Thymus (tissue), 11 donors: Measurements from ENCODE around the gene FAM151A. TPM values are rescaled to one million over a fixed set of nuclear protein-coding genes. Genes with fewer than 3 reads are reported as not detected.

Source experiments
- DNase-seq, 9 donors: peaks; one replicate each; pipeline ENCODE4 v3.0.0-alpha.2; 2013; ENCODE audit warnings: low spot score in 9 of 9, low read depth in 6 of 9, missing footprints in 1 of 9
- H3K27ac ChIP-seq, 2 donors: one replicate each; pipeline ENCODE4 v1.5.1; 2013; ENCODE audit warnings: control low read depth in 1 of 2, low read depth in 1 of 2, low read length in 1 of 2, mild to moderate bottlenecking in 1 of 2, moderate library complexity in 1 of 2
- H3K27me3 ChIP-seq, 2 donors: one replicate each; pipeline ENCODE4 v1.5.1; 2013; ENCODE audit warnings: low read length in 1 of 2; ENCODE audit not compliant: control insufficient read depth in 2 of 2, insufficient read depth in 1 of 2
- H3K36me3 ChIP-seq, 2 donors: one replicate each; pipeline ENCODE4 v1.5.1; 2013; ENCODE audit warnings: low read length in 1 of 2, mild to moderate bottlenecking in 1 of 2, moderate library complexity in 1 of 2; ENCODE audit not compliant: control insufficient read depth in 2 of 2, insufficient read depth in 2 of 2
- H3K4me1 ChIP-seq, 2 donors: one replicate each; pipeline ENCODE4 v1.5.1; 2013; ENCODE audit warnings: low read length in 2 of 2; ENCODE audit not compliant: control insufficient read depth in 2 of 2, insufficient read depth in 2 of 2
- H3K4me3 ChIP-seq, 2 donors: one replicate each; pipeline ENCODE4 v1.5.1; 2013; ENCODE audit warnings: low read length in 2 of 2, control low read depth in 1 of 2, mild to moderate bottlenecking in 1 of 2
- H3K9me3 ChIP-seq, 2 donors: one replicate each; pipeline ENCODE4 v1.5.1; 2013; ENCODE audit warnings: low read length in 1 of 2, mild to moderate bottlenecking in 1 of 2; ENCODE audit not compliant: control insufficient read depth in 2 of 2, insufficient read depth in 1 of 2
- WGBS: extraction: QIAGEN DNeasy Blood & Tissue Kit; methylation state at CpG from one replicate; pipeline ENCODE4 v1.1.7; 2013; 5-methylcytosine and 5-hydroxymethylcytosine counted together
- polyA plus RNA-seq: library from polyadenylated mRNA; stranded (reverse); fragments of 200-250 nt; gene quantifications from one replicate; pipeline ENCODE4 v1.2.3, GENCODE V29; 2013
- total RNA-seq: library from RNA; stranded (reverse); fragments of 120-200 nt; gene quantifications from one replicate; pipeline ENCODE4 v1.2.4, GENCODE V29; 2013
- donor health status: healthy.

Gene FAM151A
- total and polyA plus RNA-seq, 2 donors: 0.47 to 1.6 TPM

DNA sequence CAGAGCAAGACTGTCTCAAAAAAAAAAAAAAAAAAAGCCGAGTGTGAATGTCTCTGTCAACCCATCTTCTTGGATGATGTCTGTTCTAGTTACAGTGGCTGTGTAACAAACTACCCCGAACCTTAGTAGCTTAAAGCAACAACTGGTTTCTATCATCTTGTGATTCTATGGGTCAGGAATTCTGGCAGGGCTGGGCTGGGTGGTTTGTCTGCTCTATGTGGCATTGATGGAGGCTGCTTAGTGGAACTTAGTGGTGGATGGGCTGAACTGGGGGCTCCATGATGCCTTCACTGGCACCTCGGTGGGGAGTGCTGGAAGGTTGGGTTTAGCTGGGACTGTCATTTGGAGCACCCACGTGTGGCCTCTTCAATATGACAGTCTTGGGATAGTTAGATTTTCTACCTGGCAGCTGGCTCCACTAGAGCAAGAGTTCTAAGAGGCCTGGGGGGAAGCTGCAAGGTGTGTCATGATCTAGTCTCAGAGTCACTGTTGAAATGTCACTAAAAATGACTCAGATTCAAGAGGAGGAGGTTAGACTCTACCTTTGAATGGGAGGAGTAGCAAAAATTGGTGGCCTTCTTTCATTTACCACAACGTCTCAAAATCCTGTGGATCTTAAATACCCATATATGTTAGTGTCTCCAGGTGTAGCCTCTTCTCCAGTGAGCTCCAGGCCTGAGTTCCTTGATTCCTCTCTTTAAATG is 56.7 kb downstream of the FAM151A start:
- 94% methylated on average over 5 of the region's 5 CpGs for WGBS
- Histone ChIP-seq H3K9me3 (no peaks in the 10 kb centered on the region), H3K27ac (no peak overlapping the region), H3K4me3 (no peak overlapping the region), H3K27me3 (no peaks in the 10 kb centered on the region), H3K4me1 (peaks cover 0 to 5% of the 10 kb centered on the region in 2 donors), H3K36me3 (no peaks in the 10 kb centered on the region)
- no peak for DNase-seq

GRCh38 chr1:54565113-54565501 is 58.2 kb downstream of the FAM151A start:
- no peaks in the 10 kb centered on the region for H3K4me1 ChIP-seq
- H3K4me3 ChIP-seq: no peak overlapping the region
- 95% methylated on average over 4 of the region's 4 CpGs for WGBS
- no peak overlapping the region for H3K27ac ChIP-seq
- DNase-seq: no peak
- no peaks in the 10 kb centered on the region for H3K9me3 ChIP-seq
- H3K27me3 ChIP-seq: no peaks in the 10 kb centered on the region
- no peaks in the 10 kb centered on the region for H3K36me3 ChIP-seq

DNA sequence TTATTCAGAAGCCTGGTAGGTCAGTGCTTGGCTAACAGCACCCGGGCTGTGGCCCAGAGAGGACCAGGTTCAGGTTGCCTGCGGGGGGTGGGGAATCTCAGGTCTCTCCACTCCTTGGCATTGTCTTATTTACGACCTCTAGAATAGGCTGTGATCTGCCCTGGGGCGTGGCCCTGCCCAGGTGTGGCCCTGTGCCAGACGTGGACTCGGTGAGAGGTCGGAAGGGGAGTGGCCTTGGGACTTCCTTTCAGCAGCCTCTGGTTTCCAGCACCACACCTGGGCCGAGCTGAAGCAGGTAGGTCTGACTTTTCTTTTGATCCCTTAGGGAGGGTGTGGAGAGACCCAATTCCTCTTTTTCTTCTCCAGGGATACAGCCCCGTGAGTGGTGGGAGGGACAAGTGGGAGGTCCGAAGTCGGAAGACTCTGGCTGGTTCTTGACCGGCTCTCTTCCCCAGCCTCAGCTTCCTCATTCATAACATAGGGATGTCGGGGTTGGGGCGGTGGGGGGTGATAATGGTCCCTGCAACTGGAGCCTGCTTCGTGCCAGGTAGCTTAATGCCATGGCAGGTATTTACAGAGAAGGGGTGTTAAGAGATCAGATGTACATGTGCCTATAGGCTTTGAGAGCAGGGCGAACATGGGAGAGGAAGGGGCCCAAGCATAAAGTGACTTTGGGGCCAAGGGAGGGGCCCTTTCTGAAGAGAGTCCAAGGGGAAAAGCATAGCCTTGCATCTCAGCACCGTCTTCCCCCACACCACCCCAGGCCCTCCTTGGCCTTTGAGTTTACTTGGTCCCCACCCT is 58.8 kb downstream of the FAM151A start:
- no peak overlapping the region for H3K27ac ChIP-seq
- no peak overlapping the region for H3K4me3 ChIP-seq
- no peaks in the 10 kb centered on the region for H3K27me3 ChIP-seq
- H3K9me3 ChIP-seq: no peaks in the 10 kb centered on the region
- no peaks in the 10 kb centered on the region for H3K4me1 ChIP-seq
- WGBS: 75% methylated on average over 17 of the region's 17 CpGs
- no peaks in the 10 kb centered on the region for H3K36me3 ChIP-seq
- DNase-seq: no peak

- Histone ChIP-seq H3K4me3 (no peak overlapping the region), H3K36me3 (no peaks in the 10 kb centered on the region), H3K9me3 (peaks cover 0 to 5% of the 10 kb centered on the region in 2 donors), H3K4me1 (no peaks in the 10 kb centered on the region), H3K27ac (no peak overlapping the region), H3K27me3 (no peaks in the 10 kb centered on the region)
- DNase-seq: no peak
- WGBS: 95% methylated on average over 3 of the region's 3 CpGs
Measured at GRCh38 chr1:54559771-54560231, 63.5 kb downstream of the FAM151A start.

Other genes starting within 250 kb of the FAM151A start
- 36.8 TPM for gene SSBP3, start 217.1 kb downstream of the FAM151A start, total RNA-seq
- 55.7 TPM for gene SSBP3, start 217.1 kb downstream of the FAM151A start, polyA plus RNA-seq
- 1.3 TPM for gene ACOT11, start 75.3 kb downstream of the FAM151A start, total RNA-seq
- 1.2 TPM for gene ACOT11, start 75.3 kb downstream of the FAM151A start, polyA plus RNA-seq
- 0.24 TPM for gene MROH7, start 18.3 kb upstream of the FAM151A start, total RNA-seq
- 1.1 TPM for gene MROH7, start 18.3 kb upstream of the FAM151A start, polyA plus RNA-seq
- gene TTC4, start 92.3 kb upstream of the FAM151A start, total RNA-seq: 19.9 TPM
- gene TTC4, start 92.3 kb upstream of the FAM151A start, polyA plus RNA-seq: 20.6 TPM
- gene PARS2, start 141.0 kb upstream of the FAM151A start, total RNA-seq: 4.4 TPM
- 2.3 TPM for gene PARS2, start 141.0 kb upstream of the FAM151A start, polyA plus RNA-seq
- gene TTC22, start 177.8 kb upstream of the FAM151A start, total RNA-seq: 3.0 TPM
- 4.4 TPM for gene TTC22, start 177.8 kb upstream of the FAM151A start, polyA plus RNA-seq